Calu3 (cell line): ENCODE results near the gene KCTD4. TPM values are rescaled to one million over a fixed set of nuclear protein-coding genes. Genes with fewer than 3 reads are reported as not detected.
"Not testable (repeated sequence)": the region's sequence is repeated elsewhere in the genome, so short reads cannot be mapped to it uniquely, and the experiment has no call there.

ENCODE experiments used
- Bru-seq: library from RNA; stranded (reverse); fragments of 400-500 nt; gene quantifications from one replicate; lab custom pipeline; 2021; lab: Mats Ljungman, UMichigan
- BruChase-seq, 2 experiments: library from RNA; stranded (reverse); fragments of 400-500 nt; gene quantifications; one replicate each; lab custom pipeline; 2021; lab: Mats Ljungman, UMichigan
- BruUV-seq: library from RNA; stranded (reverse); fragments of 400-500 nt; replicated peaks from 2 replicates; lab custom pipeline; 2021; lab: Mats Ljungman, UMichigan
- CTCF ChIA-PET: fragments of 300-600 bp; sonication (Branson Sonifier 250); formaldehyde crosslinking; loops from one replicate; lab custom pipeline; 2022; ENCODE audit warnings: antibody characterized with exemption; lab: Charles Lee
- DNase-seq: peaks from one replicate; pipeline ENCODE4 v3.0.0; 2022
- H3K27ac Mint-ChIP-seq: one replicate; pipeline ENCODE4 v1.8.0; 2022; ENCODE audit warnings: mixed read lengths; ENCODE audit not compliant: unreplicated experiment
- H3K27me3 Mint-ChIP-seq: one replicate; pipeline ENCODE4 v1.8.0; 2022; ENCODE audit warnings: mixed read lengths; ENCODE audit not compliant: unreplicated experiment
- H3K36me3 Mint-ChIP-seq: one replicate; pipeline ENCODE4 v1.8.0; 2022; ENCODE audit warnings: mild to moderate bottlenecking, moderate library complexity, mixed read lengths; ENCODE audit not compliant: insufficient read depth, unreplicated experiment
- H3K4me1 Mint-ChIP-seq: one replicate; pipeline ENCODE4 v1.8.0; 2022; ENCODE audit warnings: mild to moderate bottlenecking, low read depth, mixed read lengths; ENCODE audit not compliant: unreplicated experiment
- H3K4me3 Mint-ChIP-seq: one replicate; pipeline ENCODE4 v1.8.0; 2022; ENCODE audit warnings: mild to moderate bottlenecking, low read depth, moderate library complexity, mixed read lengths; ENCODE audit not compliant: unreplicated experiment
- H3K9me3 Mint-ChIP-seq: one replicate; pipeline ENCODE4 v1.8.0; 2022; ENCODE audit warnings: low read depth, mixed read lengths; ENCODE audit not compliant: unreplicated experiment
- CTCF ChIP-seq: fragments of 200-600 bp; IDR thresholded peaks from one replicate; pipeline ENCODE4 v1.8.0; 2022; ENCODE audit warnings: antibody characterized with exemption; ENCODE audit not compliant: unreplicated experiment
- intact Hi-C: fragments of 100-400 bp; cut with micrococcal nuclease; formaldehyde crosslinking; loops from one replicate; pipeline ENCODE4 v1.10.0; 2022; ENCODE audit not compliant: unreplicated experiment
- long read RNA-seq: library from polyadenylated mRNA; stranded (forward); transcript quantifications from one replicate; pipeline ENCODE4 v2.0.0, GENCODE V29; 2022
- total RNA-seq: library from RNA; stranded (reverse); gene quantifications from 2 replicates; pipeline ENCODE4 v1.2.3, GENCODE V29; 2022

KCTD4 gene
- not detected in 2 replicates for total RNA-seq
- Bru-seq, nascent RNA: not detected
- not detected for BruChase-seq, experiment 1, labeled RNA remaining after a 6-hour chase
- percentile 17 among the genes with signal in this experiment for BruChase-seq, experiment 2, labeled RNA remaining after a 2-hour chase
- long read RNA-seq: 0 reads

- CTCF ChIA-PET: no interaction called here
- intact Hi-C loops: no loop called here
- Mint-ChIP-seq H3K4me3 (no peak within 1 kb of the TSS), H3K27ac (no peak within 1 kb of the TSS), H3K4me1 (peaks cover 37% of the 10 kb centered on the region), H3K9me3 (no peaks in the 10 kb centered on the region), H3K36me3 (no peaks in the 10 kb centered on the region), H3K27me3 (no peaks in the 10 kb centered on the region)
- TF ChIP-seq CTCF: no peak
- no peak for DNase-seq
- BruUV-seq: no TSS peak
Measured at GRCh38 chr13:45200701-45201232, at the start of gene KCTD4. Gene KCTD4, minus strand, starts transcription at chr13:45201045. Its CDS starts 6,478 bp downstream, at chr13:45194567.

GRCh38 chr13:45249662-45250061 lies 48.8 kb upstream of the KCTD4 start:
- CTCF ChIA-PET: no interaction called here
- Mint-ChIP-seq H3K27me3 (no peaks in the 10 kb centered on the region), H3K27ac (no peak overlapping the region), H3K4me3 (no peak overlapping the region), H3K9me3 (no peaks in the 10 kb centered on the region), H3K36me3 (peaks cover 7% of the 10 kb centered on the region), H3K4me1 (no peaks in the 10 kb centered on the region)
- TF ChIP-seq CTCF: no peak
- no peak for DNase-seq
- intact Hi-C loops: no loop called here
- no TSS peak for BruUV-seq

- intact Hi-C loops, H3K9me3 Mint-ChIP-seq, H3K4me3 Mint-ChIP-seq, CTCF ChIA-PET, BruUV-seq, H3K27ac Mint-ChIP-seq, H3K27me3 Mint-ChIP-seq, DNase-seq, H3K36me3 Mint-ChIP-seq: not testable (repeated sequence)
- peaks cover 16% of the 10 kb centered on the region for H3K4me1 Mint-ChIP-seq
Measured at GRCh38 chr13:45244736-45245135, 43.9 kb upstream of the KCTD4 start.

GRCh38 chr13:45243077-45243476 lies 42.2 kb upstream of the KCTD4 start:
- H3K27me3 Mint-ChIP-seq: no peaks in the 10 kb centered on the region
- no TSS peak for BruUV-seq
- no peaks in the 10 kb centered on the region for H3K9me3 Mint-ChIP-seq
- H3K36me3 Mint-ChIP-seq: no peaks in the 10 kb centered on the region
- H3K4me1 Mint-ChIP-seq: peaks cover 16% of the 10 kb centered on the region
- DNase-seq: no peak
- no peak for TF ChIP-seq CTCF
- CTCF ChIA-PET: no interaction called here
- H3K4me3 Mint-ChIP-seq: no peak overlapping the region
- intact Hi-C loops: no loop called here
- no peak overlapping the region for H3K27ac Mint-ChIP-seq

- DNase-seq: no peak
- Mint-ChIP-seq H3K27me3 (no peaks in the 10 kb centered on the region), H3K9me3 (no peaks in the 10 kb centered on the region), H3K4me1 (peaks cover 16% of the 10 kb centered on the region), H3K36me3 (no peaks in the 10 kb centered on the region), H3K27ac (no peak overlapping the region), H3K4me3 (no peak overlapping the region)
- BruUV-seq: no TSS peak
- TF ChIP-seq CTCF: no peak
- CTCF ChIA-PET: no interaction called here
- intact Hi-C loops: no loop called here
Measured at GRCh38 chr13:45242524-45242923, 41.7 kb upstream of the KCTD4 start.
